Mesenchymal stem cell (in vitro differentiated cells and primary cell): ENCODE results near the gene MTA2.

Experiments
- DNase-seq: peaks from one replicate; pipeline ENCODE4 v3.0.0-alpha.2; 2013
- H2AFZ ChIP-seq: one replicate; pipeline ENCODE4 v1.6.1; 2013; ENCODE audit warnings: low read depth, mild to moderate bottlenecking, control low read depth, inconsistent platforms, low read length, moderate library complexity
- H2AK5ac ChIP-seq: 2 replicates; pipeline ENCODE4 v1.6.1; 2013; ENCODE audit warnings: low read length, moderate library complexity, mild to moderate bottlenecking, inconsistent platforms; ENCODE audit not compliant: severe bottlenecking
- H2BK120ac ChIP-seq: one replicate; pipeline ENCODE4 v1.6.1; 2013; ENCODE audit warnings: low read depth, mild to moderate bottlenecking, inconsistent platforms, low read length, moderate library complexity
- H2BK12ac ChIP-seq, 2 experiments: one replicate each; pipeline ENCODE4 v1.6.1; 2013; ENCODE audit warnings: inconsistent platforms in 2 of 2, low read length in 2 of 2, mild to moderate bottlenecking in 2 of 2, moderate library complexity in 2 of 2, control low read depth in 1 of 2
- H2BK15ac ChIP-seq: one replicate; pipeline ENCODE4 v1.6.1; 2013; ENCODE audit warnings: mild to moderate bottlenecking, low read depth, inconsistent platforms; ENCODE audit not compliant: poor library complexity, severe bottlenecking
- H2BK5ac ChIP-seq: 2 replicates; pipeline ENCODE4 v1.6.1; 2013; ENCODE audit warnings: low read depth, mild to moderate bottlenecking, low read length, control low read depth, inconsistent platforms; ENCODE audit not compliant: poor library complexity, severe bottlenecking
- H3K14ac ChIP-seq, 2 experiments: one replicate each; pipeline ENCODE4 v1.6.1; 2013; ENCODE audit warnings: inconsistent platforms in 2 of 2, low read length in 2 of 2, control low read depth in 1 of 2, mild to moderate bottlenecking in 1 of 2, moderate library complexity in 1 of 2
- H3K18ac ChIP-seq, 2 experiments: one replicate each; pipeline ENCODE4 v1.6.1; 2013; ENCODE audit warnings: inconsistent platforms in 2 of 2, low read length in 2 of 2, control low read depth in 1 of 2, low read depth in 1 of 2, mild to moderate bottlenecking in 1 of 2
- H3K23ac ChIP-seq, 2 experiments: one replicate each; pipeline ENCODE4 v1.6.1; 2013; ENCODE audit warnings: inconsistent platforms in 2 of 2, low read length in 2 of 2, mild to moderate bottlenecking in 2 of 2, moderate library complexity in 2 of 2, control low read depth in 1 of 2
- H3K27ac ChIP-seq: 2 replicates; pipeline ENCODE4 v1.5.1; 2013; ENCODE audit warnings: mild to moderate bottlenecking, moderate library complexity, low read length, control low read depth, inconsistent platforms; ENCODE audit not compliant: poor library complexity, severe bottlenecking
- H3K27me3 ChIP-seq, 2 experiments: 2 replicates each; pipeline versions ENCODE4 v1.6.1 to v1.7.0; 2013; ENCODE audit warnings: low read length in 2 of 2, mild to moderate bottlenecking in 2 of 2, moderate library complexity in 2 of 2, control low read depth in 1 of 2, inconsistent platforms in 1 of 2; ENCODE audit not compliant: control insufficient read depth in 1 of 2, insufficient read depth in 1 of 2
- H3K36me3 ChIP-seq, 2 experiments: 2 replicates each; pipeline versions ENCODE4 v1.6.1 to v1.7.0; 2013; ENCODE audit warnings: low read length in 2 of 2, control low read depth in 1 of 2, inconsistent platforms in 1 of 2, low read depth in 1 of 2, mild to moderate bottlenecking in 1 of 2; ENCODE audit not compliant: insufficient read depth in 2 of 2, control insufficient read depth in 1 of 2
- H3K4ac ChIP-seq, 2 experiments: one replicate each; pipeline ENCODE4 v1.6.1; 2013; ENCODE audit warnings: inconsistent platforms in 2 of 2, low read length in 2 of 2, mild to moderate bottlenecking in 2 of 2, moderate library complexity in 2 of 2, control low read depth in 1 of 2, low read depth in 1 of 2
- H3K4me1 ChIP-seq: 2 replicates; pipeline ENCODE4 v1.6.1; 2013; ENCODE audit warnings: low read depth, low read length, control low read depth; ENCODE audit not compliant: control insufficient read depth, insufficient read depth
- H3K4me2 ChIP-seq: 2 replicates; pipeline ENCODE4 v1.6.1; 2013; ENCODE audit warnings: low read length, mild to moderate bottlenecking, inconsistent platforms; ENCODE audit not compliant: poor library complexity, severe bottlenecking
- H3K4me3 ChIP-seq, 2 experiments: 2 replicates each; pipeline versions ENCODE4 v1.5.1 to v1.7.0; 2013; ENCODE audit warnings: low read length in 2 of 2, mild to moderate bottlenecking in 2 of 2, control low read depth in 1 of 2, low read depth in 1 of 2; ENCODE audit not compliant: insufficient read depth in 1 of 2
- H3K79me1 ChIP-seq: replicated peaks from 2 replicates; pipeline ENCODE4 v1.6.1; 2013; ENCODE audit warnings: mild to moderate bottlenecking, control low read depth, low read length, inconsistent platforms; ENCODE audit not compliant: poor library complexity, severe bottlenecking
- H3K9ac ChIP-seq: 2 replicates; pipeline ENCODE4 v1.7.0; 2013; ENCODE audit warnings: mild to moderate bottlenecking, low read length, moderate library complexity
- H3K9me3 ChIP-seq: 2 replicates; pipeline ENCODE4 v1.7.0; 2013; ENCODE audit warnings: mild to moderate bottlenecking, low read length; ENCODE audit not compliant: control insufficient read depth
- H4K8ac ChIP-seq: one replicate; pipeline ENCODE4 v1.6.1; 2013; ENCODE audit warnings: inconsistent platforms, mild to moderate bottlenecking, low read length, moderate library complexity
- H4K91ac ChIP-seq: one replicate; pipeline ENCODE4 v1.6.1; 2013; ENCODE audit warnings: mild to moderate bottlenecking, low read length, inconsistent platforms
- WGBS: methylation state at CpG from one replicate; pipeline ENCODE4 v1.1.7; 2013; ENCODE audit warnings: mixed read lengths; 5-methylcytosine and 5-hydroxymethylcytosine counted together

The MTA2 gene

GRCh38 chr11:62574363-62575071 lies 27.1 kb downstream of the MTA2 start:
- H3K14ac ChIP-seq: peak overlapping the region; percentile 22 to 96
- peak overlapping the region; percentile 86 to 99 for H3K18ac ChIP-seq
- peak overlapping the region; percentile 95 for H3K27ac ChIP-seq
- no peaks in the 10 kb centered on the region for H3K9me3 ChIP-seq
- peak overlapping the region; percentile 95 for H4K91ac ChIP-seq
- peak overlapping the region; percentile 83 for H2AK5ac ChIP-seq
- peaks cover 26% of the 10 kb centered on the region for H3K4me1 ChIP-seq
- peak overlapping the region in 1 of 2 experiments; percentile 85 for H3K23ac ChIP-seq
- H4K8ac ChIP-seq: peak overlapping the region; percentile 96
- H3K4ac ChIP-seq: peak overlapping the region; percentile 94 to 98
- no peak for DNase-seq
- peak overlapping the region; percentile 80 for H2BK120ac ChIP-seq
- peak overlapping the region; percentile 91 for H2BK5ac ChIP-seq
- peak overlapping the region in 1 of 2 experiments; percentile 76 for H2BK12ac ChIP-seq
- H3K4me2 ChIP-seq: peak overlapping the region; percentile 81
- peaks cover 13% of the 10 kb centered on the region for H3K79me1 ChIP-seq
- no peaks in the 10 kb centered on the region for H3K27me3 ChIP-seq
- H3K36me3 ChIP-seq: peaks cover 52 to 68% of the 10 kb centered on the region in 2 experiments
- H2BK15ac ChIP-seq: peak overlapping the region; percentile 60
- peak overlapping the region; percentile 98 for H3K9ac ChIP-seq
- H3K4me3 ChIP-seq: peak overlapping the region; percentile 70 to 91
- WGBS: 3% methylated on average over 33 of the region's 33 CpGs
- no peak overlapping the region for H2AFZ ChIP-seq

- DNase-seq: peak; percentile 100
- under 1% methylated on average over 45 of the region's 46 CpGs for WGBS
- Histone ChIP-seq H2AFZ (no peak within 1 kb of the TSS), H3K23ac (peak within 1 kb of the TSS in 1 of 2 experiments; percentile 85), H3K14ac (peak within 1 kb of the TSS; percentile 22 to 96), H4K91ac (peak within 1 kb of the TSS; percentile 95), H2BK120ac (peak within 1 kb of the TSS; percentile 82), H2BK15ac (peak within 1 kb of the TSS; percentile 75), H2BK12ac (peak within 1 kb of the TSS in 1 of 2 experiments; percentile 76), H3K9me3 (no peaks in the 10 kb centered on the region), H3K4me1 (peaks cover 25% of the 10 kb centered on the region), H3K18ac (peak within 1 kb of the TSS; percentile 93 to 99), H3K79me1 (peaks cover 13% of the 10 kb centered on the region), H3K4ac (peak within 1 kb of the TSS; percentile 94 to 98), H3K27ac (peak within 1 kb of the TSS; percentile 95), H3K36me3 (peaks cover 55 to 68% of the 10 kb centered on the region in 2 experiments), H3K4me2 (peak within 1 kb of the TSS; percentile 93), H3K9ac (peak within 1 kb of the TSS; percentile 98), H2AK5ac (peak within 1 kb of the TSS; percentile 86), H4K8ac (peak within 1 kb of the TSS; percentile 96), H2BK5ac (peak within 1 kb of the TSS; percentile 94), H3K4me3 (peak within 1 kb of the TSS; percentile 86 to 96), H3K27me3 (no peaks in the 10 kb centered on the region)
These were observed 27.9 kb downstream of the MTA2 start, which contains the start of gene EEF1G for GRCh38 chr11:62573592-62574362. Gene EEF1G, minus strand, starts transcription at chr11:62573891. Its CDS starts 49 bp downstream, at chr11:62573842.

- Histone ChIP-seq H2AK5ac (peak overlapping the region; percentile 86), H3K36me3 (peaks cover 52 to 67% of the 10 kb centered on the region in 2 experiments), H4K8ac (peak overlapping the region; percentile 35), H3K9me3 (no peaks in the 10 kb centered on the region), H4K91ac (peak overlapping the region; percentile 49), H2AFZ (no peak overlapping the region), H2BK5ac (peak overlapping the region; percentile 94), H2BK15ac (peak overlapping the region; percentile 75), H3K4me3 (peak overlapping the region; percentile 86 to 96), H3K18ac (peak overlapping the region; percentile 88 to 93), H3K14ac (peak overlapping the region in 1 of 2 experiments; percentile 86), H3K79me1 (peaks cover 10% of the 10 kb centered on the region), H3K4ac (peak overlapping the region; percentile 94 to 97), H3K4me2 (peak overlapping the region; percentile 93), H3K4me1 (peaks cover 21% of the 10 kb centered on the region), H3K27me3 (no peaks in the 10 kb centered on the region), H3K27ac (peak overlapping the region; percentile 91), H2BK12ac (no peak overlapping the region), H3K9ac (peak overlapping the region; percentile 98), H3K23ac (peak overlapping the region in 1 of 2 experiments; percentile 56), H2BK120ac (peak overlapping the region; percentile 82)
- WGBS: under 1% methylated on average over 33 of the region's 33 CpGs
- peak; percentile 45 for DNase-seq
These were observed 28.6 kb downstream of the MTA2 start for GRCh38 chr11:62573006-62573591.
